PC-3 (cell line): ENCODE data around the gene REXO4.

ENCODE experiments used
- EZH2 ChIP-seq: fragments of 300-600 bp; sonication (generic); IDR thresholded peaks from one replicate; pipeline ENCODE4 v1.6.1; 2017; ENCODE audit warnings: antibody characterized with exemption, mild to moderate bottlenecking, low read length; ENCODE audit not compliant: unreplicated experiment
- EZH2phosphoT487 ChIP-seq: fragments of 300-600 bp; sonication (generic); IDR thresholded peaks from 2 replicates; pipeline ENCODE4 v1.6.1; 2018; ENCODE audit warnings: mild to moderate bottlenecking, antibody characterized with exemption, low read length, borderline replicate concordance
- TF ChIP-seq, protein P1 (sequence below): fragments of 300-600 bp; sonication (generic); conservative IDR thresholded peaks from 2 replicates; pipeline ENCODE4 v1.5.1; 2017; ENCODE audit warnings: antibody characterized with exemption, low read depth, mild to moderate bottlenecking, low read length

DNA sequence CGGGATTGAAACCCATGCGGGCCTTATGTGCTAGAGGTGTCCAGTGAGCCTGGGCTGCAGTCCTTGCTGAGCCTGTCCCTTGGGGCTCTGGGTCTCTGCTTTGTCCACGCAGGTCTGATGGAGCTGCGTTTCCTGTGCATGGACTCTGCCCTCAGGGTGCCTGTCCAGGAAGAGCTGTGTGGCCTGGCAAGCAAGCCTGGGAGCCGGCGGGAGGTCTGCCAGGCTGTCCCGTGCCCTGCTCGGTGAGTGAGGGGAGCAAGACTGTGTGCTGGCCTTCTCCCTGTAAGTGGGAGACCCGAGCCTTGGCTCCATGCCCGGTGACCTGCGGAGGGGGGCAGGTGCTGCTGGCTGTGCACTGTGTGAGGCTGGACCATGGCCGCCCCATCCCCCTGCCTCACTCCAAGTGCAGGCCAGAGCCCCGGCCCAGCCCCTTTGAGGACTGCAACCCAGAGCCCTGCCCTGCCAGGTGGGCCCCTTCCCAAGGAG, 30.7 kb upstream of the REXO4 start:
- TF ChIP-seq, protein P1, sequence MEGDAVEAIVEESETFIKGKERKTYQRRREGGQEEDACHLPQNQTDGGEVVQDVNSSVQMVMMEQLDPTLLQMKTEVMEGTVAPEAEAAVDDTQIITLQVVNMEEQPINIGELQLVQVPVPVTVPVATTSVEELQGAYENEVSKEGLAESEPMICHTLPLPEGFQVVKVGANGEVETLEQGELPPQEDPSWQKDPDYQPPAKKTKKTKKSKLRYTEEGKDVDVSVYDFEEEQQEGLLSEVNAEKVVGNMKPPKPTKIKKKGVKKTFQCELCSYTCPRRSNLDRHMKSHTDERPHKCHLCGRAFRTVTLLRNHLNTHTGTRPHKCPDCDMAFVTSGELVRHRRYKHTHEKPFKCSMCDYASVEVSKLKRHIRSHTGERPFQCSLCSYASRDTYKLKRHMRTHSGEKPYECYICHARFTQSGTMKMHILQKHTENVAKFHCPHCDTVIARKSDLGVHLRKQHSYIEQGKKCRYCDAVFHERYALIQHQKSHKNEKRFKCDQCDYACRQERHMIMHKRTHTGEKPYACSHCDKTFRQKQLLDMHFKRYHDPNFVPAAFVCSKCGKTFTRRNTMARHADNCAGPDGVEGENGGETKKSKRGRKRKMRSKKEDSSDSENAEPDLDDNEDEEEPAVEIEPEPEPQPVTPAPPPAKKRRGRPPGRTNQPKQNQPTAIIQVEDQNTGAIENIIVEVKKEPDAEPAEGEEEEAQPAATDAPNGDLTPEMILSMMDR = no peak
- no peak for TF ChIP-seq EZH2phosphoT487
- no peak for TF ChIP-seq EZH2
